Upper lobe of left lung (tissue), 4 donors: ENCODE measurements around the gene USP17L15.
"Not testable (repeated sequence)": the region's sequence is repeated elsewhere in the genome, so short reads cannot be mapped to it uniquely, and the experiment has no call there.

Experiments
- EP300 ChIP-seq, 4 donors: sonication (generic); formaldehyde crosslinking; IDR thresholded peaks; one replicate each; pipeline ENCODE4 v1.5.1; 2017; ENCODE audit warnings: antibody characterized with exemption in 4 of 4, control low read depth in 2 of 4
- POLR2A ChIP-seq, 4 donors: fragments of 450-650 bp; IDR thresholded peaks; one replicate each; pipeline ENCODE4 v1.5.1; 2016 to 2017; ENCODE audit warnings: antibody characterized with exemption in 4 of 4, mild to moderate bottlenecking in 2 of 4
- POLR2AphosphoS5 ChIP-seq, 2 donors: sonication (generic); formaldehyde crosslinking; IDR thresholded peaks; one replicate each; pipeline ENCODE4 v1.5.1; 2017; ENCODE audit warnings: antibody characterized with exemption in 2 of 2
- TF ChIP-seq, protein P1 (sequence below), 6 experiments: fragments of 450-650 bp in 4 of 6; fragments of 200-600 bp in 2 of 6; sonication (generic) in 2 of 6; IDR thresholded peaks; one replicate each; pipeline ENCODE4 v1.5.1; 2016 to 2019; ENCODE audit warnings: antibody characterized with exemption in 6 of 6

DNA sequence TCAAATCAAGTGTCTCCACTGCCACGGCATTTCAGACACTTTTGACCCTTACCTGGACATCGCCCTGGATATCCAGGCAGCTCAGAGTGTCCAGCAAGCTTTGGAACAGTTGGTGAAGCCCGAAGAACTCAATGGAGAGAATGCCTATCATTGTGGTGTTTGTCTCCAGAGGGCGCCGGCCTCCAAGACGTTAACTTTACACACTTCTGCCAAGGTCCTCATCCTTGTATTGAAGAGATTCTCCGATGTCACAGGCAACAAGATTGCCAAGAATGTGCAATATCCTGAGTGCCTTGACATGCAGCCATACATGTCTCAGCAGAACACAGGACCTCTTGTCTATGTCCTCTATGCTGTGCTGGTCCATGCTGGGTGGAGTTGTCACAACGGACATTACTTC, 3.9 kb upstream of the USP17L15 start:
- not testable (repeated sequence) for TF ChIP-seq EP300, POLR2A, POLR2AphosphoS5 (IDR thresholded peaks at IDR 0.05)
- TF ChIP-seq, protein P1, sequence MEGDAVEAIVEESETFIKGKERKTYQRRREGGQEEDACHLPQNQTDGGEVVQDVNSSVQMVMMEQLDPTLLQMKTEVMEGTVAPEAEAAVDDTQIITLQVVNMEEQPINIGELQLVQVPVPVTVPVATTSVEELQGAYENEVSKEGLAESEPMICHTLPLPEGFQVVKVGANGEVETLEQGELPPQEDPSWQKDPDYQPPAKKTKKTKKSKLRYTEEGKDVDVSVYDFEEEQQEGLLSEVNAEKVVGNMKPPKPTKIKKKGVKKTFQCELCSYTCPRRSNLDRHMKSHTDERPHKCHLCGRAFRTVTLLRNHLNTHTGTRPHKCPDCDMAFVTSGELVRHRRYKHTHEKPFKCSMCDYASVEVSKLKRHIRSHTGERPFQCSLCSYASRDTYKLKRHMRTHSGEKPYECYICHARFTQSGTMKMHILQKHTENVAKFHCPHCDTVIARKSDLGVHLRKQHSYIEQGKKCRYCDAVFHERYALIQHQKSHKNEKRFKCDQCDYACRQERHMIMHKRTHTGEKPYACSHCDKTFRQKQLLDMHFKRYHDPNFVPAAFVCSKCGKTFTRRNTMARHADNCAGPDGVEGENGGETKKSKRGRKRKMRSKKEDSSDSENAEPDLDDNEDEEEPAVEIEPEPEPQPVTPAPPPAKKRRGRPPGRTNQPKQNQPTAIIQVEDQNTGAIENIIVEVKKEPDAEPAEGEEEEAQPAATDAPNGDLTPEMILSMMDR (IDR thresholded peaks at IDR 0.05), result not testable (repeated sequence)
